Endothelial cell of hepatic sinusoid (primary cell): Measurements from ENCODE around the gene RIPOR3.
"Not testable (repeated sequence)": the region's sequence is repeated elsewhere in the genome, so short reads cannot be mapped to it uniquely, and the experiment has no call there.

ENCODE experiments used
- in situ Hi-C: cut with HindIII; loops from 2 replicates; pipeline ENCODE4 v1.10.0; 2017; ENCODE audit warnings: low sequenced_read_pairs

RIPOR3 gene

GRCh38 chr20:50580842-50581544 lies 110.3 kb downstream of the RIPOR3 start:
- in situ Hi-C loops = no loop called here

- in situ Hi-C loops = no loop called here
These were observed 111.2 kb downstream of the RIPOR3 start for GRCh38 chr20:50580016-50580747.

- in situ Hi-C loops = no loop called here
These were observed 111.8 kb downstream of the RIPOR3 start for GRCh38 chr20:50579511-50579910.

GRCh38 chr20:50578778-50579165 lies 112.6 kb downstream of the RIPOR3 start:
- in situ Hi-C loops = no loop called here

GRCh38 chr20:50578061-50578777 lies 113.1 kb downstream of the RIPOR3 start:
- in situ Hi-C loops = no loop called here

- in situ Hi-C loops = no loop called here
These were observed 113.9 kb downstream of the RIPOR3 start for GRCh38 chr20:50577175-50578018.

- in situ Hi-C loops = no loop called here
These were observed 115.2 kb downstream of the RIPOR3 start for GRCh38 chr20:50575865-50576720.

GRCh38 chr20:50574586-50574985 lies 116.8 kb downstream of the RIPOR3 start:
- in situ Hi-C loops = no loop called here

GRCh38 chr20:50574108-50574507 lies 117.2 kb downstream of the RIPOR3 start:
- in situ Hi-C loops = no loop called here

- in situ Hi-C loops = no loop called here
These were observed 118.2 kb downstream of the RIPOR3 start for GRCh38 chr20:50572938-50573777.

GRCh38 chr20:50571466-50571865 lies 119.9 kb downstream of the RIPOR3 start:
- in situ Hi-C loops = no loop called here

- in situ Hi-C loops = no loop called here
These were observed 121.2 kb downstream of the RIPOR3 start for GRCh38 chr20:50569864-50570836.

GRCh38 chr20:50569487-50569863 lies 121.9 kb downstream of the RIPOR3 start:
- in situ Hi-C loops = not testable (repeated sequence)

- in situ Hi-C loops = no loop called here
These were observed 122.8 kb downstream of the RIPOR3 start for GRCh38 chr20:50568549-50568942.

GRCh38 chr20:50567860-50568548 lies 123.3 kb downstream of the RIPOR3 start:
- in situ Hi-C loops = no loop called here

GRCh38 chr20:50565871-50566270 lies 125.5 kb downstream of the RIPOR3 start:
- in situ Hi-C loops = no loop called here

- in situ Hi-C loops = no loop called here
These were observed 126.0 kb downstream of the RIPOR3 start for GRCh38 chr20:50565383-50565782.
